SK-N-SH (cell line): Measurements from ENCODE around the gene NKD1. TPM values are rescaled to one million over a fixed set of nuclear protein-coding genes. Genes with fewer than 3 reads are reported as not detected.

Experiments
- CTCF ChIA-PET: fragments of 300-600, 350-600 bp; formaldehyde crosslinking; extraction: SDS; loops from one replicate; lab custom pipeline; 2021; lab: Yijun Ruan, JAX
- POLR2A ChIA-PET: fragments of 350-600 bp; sonication (Branson Sonifier 250); formaldehyde crosslinking; extraction: SDS; loops from one replicate; lab custom pipeline; 2020; ENCODE audit warnings: antibody characterized with exemption, inconsistent platforms; lab: Yijun Ruan, JAX
- DNase-seq: peaks from one replicate; pipeline ENCODE4 v3.0.0; 2012
- H2AFZ ChIP-seq: fragments of 200-600 bp; sonication (generic); 2 replicates; pipeline ENCODE4 v1.8.1; 2016; ENCODE audit warnings: antibody characterized with exemption, mild to moderate bottlenecking, low read depth
- H3F3A ChIP-seq: fragments of 200-600 bp; sonication (generic); replicated peaks from 2 replicates; pipeline ENCODE3; 2016; ENCODE audit warnings: antibody characterized with exemption, mild to moderate bottlenecking; ENCODE audit not compliant: insufficient read depth
- H3K27ac ChIP-seq, 2 experiments: fragments of 200-500 bp in 1 of 2; fragments of 200-600 bp in 1 of 2; sonication (Bioruptor generic) in 1 of 2; sonication (generic), shearing (Covaris generic) in 1 of 2; 2 replicates each; pipeline versions ENCODE4 v1.5.1 to v1.6.1; 2014 to 2016; ENCODE audit warnings: low read depth in 2 of 2, inconsistent platforms in 1 of 2, low read length in 1 of 2, mild to moderate bottlenecking in 1 of 2, mixed read lengths in 1 of 2
- H3K27me3 ChIP-seq: fragments of 200-600 bp; sonication (generic), shearing (Covaris generic); 2 replicates; pipeline ENCODE4 v1.6.1; 2016; ENCODE audit warnings: mixed run types; ENCODE audit not compliant: insufficient read depth
- H3K36me3 ChIP-seq, 2 experiments: fragments of 200-500 bp in 1 of 2; fragments of 200-600 bp in 1 of 2; sonication (Bioruptor generic) in 1 of 2; sonication (generic) in 1 of 2; replicated peaks in 1 of 2; 2 replicates each; pipeline versions ENCODE3 to v1.5.1; 2014 to 2016; ENCODE audit warnings: low read length in 1 of 2, mild to moderate bottlenecking in 1 of 2; ENCODE audit not compliant: insufficient read depth in 2 of 2, control insufficient read depth in 1 of 2
- H3K4me1 ChIP-seq, 2 experiments: fragments of 200-500 bp in 1 of 2; fragments of 200-600 bp in 1 of 2; sonication (Bioruptor generic) in 1 of 2; sonication (generic), shearing (Covaris generic) in 1 of 2; 2 replicates each; pipeline versions ENCODE4 v1.5.1 to v1.6.1; 2014 to 2016; ENCODE audit warnings: low read depth in 1 of 2, low read length in 1 of 2, mixed run types in 1 of 2; ENCODE audit not compliant: insufficient read depth in 2 of 2, control insufficient read depth in 1 of 2
- H3K4me2 ChIP-seq: fragments of 200-600 bp; sonication (generic), shearing (Covaris generic); 2 replicates; pipeline ENCODE4 v1.6.1; 2017; ENCODE audit warnings: mixed run types
- H3K4me3 ChIP-seq, 2 experiments: fragments of 200-500 bp in 1 of 2; fragments of 200-600 bp in 1 of 2; sonication (Bioruptor generic) in 1 of 2; sonication (generic), shearing (Covaris generic) in 1 of 2; 2 replicates each; pipeline versions ENCODE4 v1.5.1 to v1.8.1; 2014 to 2016; ENCODE audit warnings: low read depth in 2 of 2, inconsistent platforms in 1 of 2, low read length in 1 of 2, mild to moderate bottlenecking in 1 of 2, mixed read lengths in 1 of 2, moderate library complexity in 1 of 2
- H3K79me2 ChIP-seq: fragments of 200-600 bp; sonication (generic); 2 replicates; pipeline ENCODE4 v1.8.1; 2017; ENCODE audit warnings: mild to moderate bottlenecking; ENCODE audit not compliant: insufficient read depth
- H3K9ac ChIP-seq: fragments of 200-600 bp; sonication (generic); 2 replicates; pipeline ENCODE4 v1.6.1; 2017; ENCODE audit warnings: mixed run types
- H3K9me2 ChIP-seq: fragments of 200-600 bp; sonication (generic); 2 replicates; pipeline ENCODE4 v1.6.1; 2017; ENCODE audit warnings: mixed run types
- H3K9me3 ChIP-seq: fragments of 200-600 bp; sonication (generic); 2 replicates; pipeline ENCODE4 v1.6.1; 2017; ENCODE audit warnings: mixed run types, mild to moderate bottlenecking, moderate library complexity
- H4K20me1 ChIP-seq: fragments of 200-600 bp; sonication (generic); 2 replicates; pipeline ENCODE4 v1.6.1; 2017; ENCODE audit warnings: mild to moderate bottlenecking, mixed run types; ENCODE audit not compliant: insufficient read depth
- CHD2 ChIP-seq: fragments of 150-350 bp; IDR thresholded peaks from 2 replicates; pipeline ENCODE4 v1.6.1; 2018; ENCODE audit warnings: low read length; ENCODE audit not compliant: partially characterized antibody
- CTCF ChIP-seq: fragments of 200-600 bp; sonication (generic); IDR thresholded peaks from 2 replicates; pipeline ENCODE4 v1.6.1; 2017; ENCODE audit warnings: antibody characterized with exemption, mild to moderate bottlenecking, moderate library complexity
- ELF1 ChIP-seq: IDR thresholded peaks from 2 replicates; pipeline ENCODE4 v1.4.0; 2012
- EZH2phosphoT487 ChIP-seq: fragments of 200-600 bp; sonication (generic); IDR thresholded peaks from 2 replicates; pipeline ENCODE4 v1.6.1; 2017; ENCODE audit warnings: low read depth, mixed run types, mild to moderate bottlenecking, antibody characterized with exemption, moderate library complexity, borderline replicate concordance
- FOSL2 ChIP-seq: IDR thresholded peaks from 2 replicates; pipeline ENCODE4 v1.4.0; 2012; ENCODE audit warnings: low read depth, mild to moderate bottlenecking, moderate library complexity, borderline replicate concordance
- MAX ChIP-seq: IDR thresholded peaks from 2 replicates; pipeline ENCODE4 v1.4.0; 2012; ENCODE audit warnings: low read depth
- POLR2AphosphoS5 ChIP-seq: IDR thresholded peaks from 2 replicates; pipeline ENCODE4 v1.6.1; 2012; ENCODE audit warnings: low read depth, low read length
- RAD21 ChIP-seq: IDR thresholded peaks from 2 replicates; pipeline ENCODE4 v1.6.1; 2012; ENCODE audit warnings: mild to moderate bottlenecking, low read length
- RXRA ChIP-seq: IDR thresholded peaks from 2 replicates; pipeline ENCODE4 v1.4.0; 2012; ENCODE audit warnings: low read depth, mild to moderate bottlenecking, borderline replicate concordance
- SMC3 ChIP-seq: IDR thresholded peaks from 2 replicates; pipeline ENCODE4 v1.6.1; 2012; ENCODE audit warnings: low read depth, low read length, improper control_type of control experiment
- TAF1 ChIP-seq: IDR thresholded peaks from 2 replicates; pipeline ENCODE4 v1.6.1; 2012; ENCODE audit warnings: low read depth, mild to moderate bottlenecking, low read length, moderate library complexity, borderline replicate concordance
- USF2 ChIP-seq: fragments of 150-350 bp; IDR thresholded peaks from 2 replicates; pipeline ENCODE4 v1.6.1; 2017; ENCODE audit warnings: antibody characterized with exemption, low read length, low read depth, borderline replicate concordance
- WGBS: methylation state at CpG from one replicate; pipeline ENCODE4 v1.1.6; 2017; ENCODE audit warnings: low lambda C conversion rate; 5-methylcytosine and 5-hydroxymethylcytosine counted together
- polyA plus RNA-seq, 3 experiments: library from polyadenylated mRNA; depleted of rRNA; stranded (reverse); fragments of >200 nt; gene quantifications; 2 replicates each; pipeline ENCODE4 v1.2.3, GENCODE V29; 2012

NKD1 gene
- polyA plus RNA-seq, 1 of the 3 experiments (the other 2 are of a cell fraction) = 0.02 TPM

GRCh38 chr16:50688867-50689266, 140.7 kb downstream of the NKD1 start:
- Histone ChIP-seq H3K36me3 (no peaks in the 10 kb centered on the region), H3K27me3 (no peaks in the 10 kb centered on the region; the same call in 1 of the 2 replicates), H3K79me2 (no peaks in the 10 kb centered on the region), H4K20me1 (no peaks in the 10 kb centered on the region), H3K27ac (no peak overlapping the region), H3K4me1 (no peaks in the 10 kb centered on the region; a peak in 1 of 4 replicates), H3K9me3 (no peaks in the 10 kb centered on the region), H2AFZ (no peak overlapping the region), H3K4me3 (no peak overlapping the region), H3F3A (no peaks in the 10 kb centered on the region), H3K4me2 (no peak overlapping the region), H3K9ac (no peak overlapping the region), H3K9me2 (no peaks in the 10 kb centered on the region)
- no peak for DNase-seq
- CTCF ChIA-PET = interaction anchor here (1.2 kb wide), 1 partner anchor 117 kb away, joined by 3 read pairs; no protein-coding TSS in a partner anchor
- TF ChIP-seq ELF1 (no peak), POLR2AphosphoS5 (no peak), RAD21 (no peak), USF2 (no peak), SMC3 (no peak), MAX (no peak), CTCF (no peak), TAF1 (no peak), FOSL2 (no peak)
- 44% methylated on average over 3 of the region's 3 CpGs for WGBS
- POLR2A ChIA-PET = no interaction called here

- TF ChIP-seq CHD2 (no peak), POLR2AphosphoS5 (no peak), EZH2phosphoT487 (no peak), RXRA (no peak)
- no peak for DNase-seq
- no peak overlapping the region for H3K4me3 ChIP-seq
- no peak overlapping the region for H3K4me2 ChIP-seq
- H3K27me3 ChIP-seq = no peaks in the 10 kb centered on the region; the same call in 1 of the 2 replicates
- H2AFZ ChIP-seq = no peak overlapping the region
- WGBS = 59% methylated on average over 2 of the region's 2 CpGs
- H4K20me1 ChIP-seq = no peaks in the 10 kb centered on the region
- ChIA-PET POLR2A (no interaction called here), CTCF (interaction anchor here (1.2 kb wide), 1 partner anchor 116 kb away, joined by 3 read pairs; no protein-coding TSS in a partner anchor)
- no peak overlapping the region for H3K9ac ChIP-seq
- no peak overlapping the region for H3K27ac ChIP-seq
- H3K9me2 ChIP-seq = no peaks in the 10 kb centered on the region
- no peaks in the 10 kb centered on the region for H3K9me3 ChIP-seq
- H3K36me3 ChIP-seq = no peaks in the 10 kb centered on the region
- no peaks in the 10 kb centered on the region for H3F3A ChIP-seq
- no peaks in the 10 kb centered on the region for H3K79me2 ChIP-seq
- no peaks in the 10 kb centered on the region; a peak in 1 of 4 replicates for H3K4me1 ChIP-seq
These were observed 142.0 kb downstream of the NKD1 start for GRCh38 chr16:50690177-50690576.
